Vagina (tissue), 2 donors: ENCODE results near the gene MACROD2. TPM values are rescaled to one million over a fixed set of nuclear protein-coding genes. Genes with fewer than 3 reads are reported as not detected.

ENCODE experiments used
- DNase-seq, 2 donors: peaks; one replicate each; pipeline ENCODE4 v3.0.0-alpha.2; 2017; ENCODE audit errors: extremely low spot score in 2 of 2
- H3K27ac ChIP-seq: fragments of 200-600 bp; sonication (generic); one replicate; pipeline ENCODE4 v1.5.1; 2019
- H3K27me3 ChIP-seq: fragments of 200-600 bp; sonication (generic); one replicate; pipeline ENCODE4 v1.5.1; 2019
- H3K36me3 ChIP-seq, 2 donors: fragments of 200-600 bp; sonication (generic); one replicate each; pipeline ENCODE4 v1.5.1; 2017 to 2019
- H3K4me1 ChIP-seq: fragments of 200-600 bp; sonication (generic); one replicate; pipeline ENCODE4 v1.5.1; 2019
- H3K4me3 ChIP-seq, 2 donors: fragments of 200-600 bp; sonication (generic); 1 replicate in 1 of 2; 2 replicates in 1 of 2; pipeline ENCODE4 v1.5.1; 2016 to 2019
- H3K9me3 ChIP-seq: fragments of 200-600 bp; sonication (generic); one replicate; pipeline ENCODE4 v1.5.1; 2019
- CTCF ChIP-seq, 3 experiments: fragments of 450-650 bp in 2 of 3; fragments of 200-600 bp in 1 of 3; sonication (generic) in 1 of 3; IDR thresholded peaks; one replicate each; pipeline ENCODE4 v1.5.1; 2017 to 2019; ENCODE audit warnings: antibody characterized with exemption in 3 of 3, mild to moderate bottlenecking in 2 of 3, moderate library complexity in 2 of 3
- POLR2A ChIP-seq, 2 donors: fragments of 450-650 bp; IDR thresholded peaks; one replicate each; pipeline ENCODE4 v1.6.1; 2017; ENCODE audit warnings: antibody characterized with exemption in 2 of 2, mild to moderate bottlenecking in 2 of 2, moderate library complexity in 2 of 2
- POLR2AphosphoS5 ChIP-seq, 2 donors: sonication (generic); formaldehyde crosslinking; IDR thresholded peaks; one replicate each; pipeline ENCODE4 v1.9.0; 2017; ENCODE audit warnings: antibody characterized with exemption in 2 of 2, mild to moderate bottlenecking in 2 of 2, low read depth in 1 of 2; ENCODE audit not compliant: insufficient read depth in 1 of 2
- intact Hi-C: fragments of 100-400 bp; cut with DNase I; formaldehyde crosslinking; loops from one replicate; pipeline ENCODE4 v1.15.1; 2023
- total RNA-seq: library from RNA; depleted of rRNA; stranded (reverse); fragments of >200 nt; gene quantifications from one replicate; pipeline ENCODE4 v1.2.3, GENCODE V29; 2016

MACROD2 gene
- total RNA-seq, 1 donor from 2014 or later: 12.5 TPM

- no peaks in the 10 kb centered on the region for H3K27me3 ChIP-seq
- H3K4me3 ChIP-seq: no peak overlapping the region
- no peak overlapping the region for H3K27ac ChIP-seq
- TF ChIP-seq CTCF (IDR thresholded peaks at IDR 0.05) (no peak), POLR2AphosphoS5 (IDR thresholded peaks at IDR 0.05; ENCODE audit: insufficient read depth in 1 of 2, low read depth in 1 of 2) (no peak), POLR2A (IDR thresholded peaks at IDR 0.05) (no peak)
- H3K4me1 ChIP-seq: no peaks in the 10 kb centered on the region
- intact Hi-C loops: no loop called here
- H3K36me3 ChIP-seq: no peaks in the 10 kb centered on the region
- no peaks in the 10 kb centered on the region for H3K9me3 ChIP-seq
- DNase-seq: no peak
Measured at GRCh38 chr20:14582855-14583254, 587.5 kb downstream of the MACROD2 start.

- H3K4me3 ChIP-seq: no peak overlapping the region
- no peak overlapping the region for H3K27ac ChIP-seq
- H3K36me3 ChIP-seq: no peaks in the 10 kb centered on the region
- no peaks in the 10 kb centered on the region for H3K27me3 ChIP-seq
- TF ChIP-seq POLR2AphosphoS5 (IDR thresholded peaks at IDR 0.05; ENCODE audit: insufficient read depth in 1 of 2, low read depth in 1 of 2) (no peak), CTCF (IDR thresholded peaks at IDR 0.05) (no peak), POLR2A (IDR thresholded peaks at IDR 0.05) (no peak)
- H3K4me1 ChIP-seq: no peaks in the 10 kb centered on the region
- H3K9me3 ChIP-seq: no peaks in the 10 kb centered on the region
- intact Hi-C loops: no loop called here
- DNase-seq: no peak
Measured at GRCh38 chr20:14583413-14583812, 588.1 kb downstream of the MACROD2 start.

- TF ChIP-seq CTCF (IDR thresholded peaks at IDR 0.05) (no peak), POLR2A (IDR thresholded peaks at IDR 0.05) (no peak), POLR2AphosphoS5 (IDR thresholded peaks at IDR 0.05; ENCODE audit: insufficient read depth in 1 of 2, low read depth in 1 of 2) (no peak)
Measured at GRCh38 chr20:14589383-14589782, 594.1 kb downstream of the MACROD2 start.

DNA sequence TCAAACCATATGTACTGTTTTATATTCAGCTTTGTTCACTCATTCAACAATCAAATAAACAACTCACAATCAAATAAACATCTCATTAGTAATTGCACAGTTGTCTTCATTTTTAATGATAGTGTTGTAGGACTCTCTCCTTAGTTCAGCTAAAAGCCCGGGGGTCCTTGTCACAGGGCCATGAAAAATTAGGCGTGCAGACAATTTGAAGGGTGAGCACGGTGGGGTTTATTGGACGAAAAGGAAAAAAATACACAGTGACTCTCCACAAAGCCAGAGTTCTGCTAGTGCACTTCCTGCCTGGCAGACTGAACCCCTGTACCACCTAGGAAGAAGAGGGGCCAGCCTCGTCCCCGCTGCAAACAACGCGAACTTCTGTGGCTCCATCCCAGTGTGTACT lies 599.7 kb downstream of the MACROD2 start:
- no peaks in the 10 kb centered on the region for H3K9me3 ChIP-seq
- H3K4me3 ChIP-seq: no peak overlapping the region
- DNase-seq: no peak
- TF ChIP-seq POLR2AphosphoS5 (IDR thresholded peaks at IDR 0.05; ENCODE audit: insufficient read depth in 1 of 2, low read depth in 1 of 2) (no peak), POLR2A (IDR thresholded peaks at IDR 0.05) (no peak)
- intact Hi-C loops: no loop called here
- no peaks in the 10 kb centered on the region for H3K36me3 ChIP-seq
- H3K27me3 ChIP-seq: no peaks in the 10 kb centered on the region
- H3K27ac ChIP-seq: no peak overlapping the region
- no peaks in the 10 kb centered on the region for H3K4me1 ChIP-seq

More at GRCh38 chr20:14589383-14589782, 594.1 kb downstream of the MACROD2 start:
- H3K36me3 ChIP-seq: no peaks in the 10 kb centered on the region
- DNase-seq: no peak
- H3K9me3 ChIP-seq: no peaks in the 10 kb centered on the region
- intact Hi-C loops: no loop called here
- no peaks in the 10 kb centered on the region for H3K27me3 ChIP-seq
- no peak overlapping the region for H3K4me3 ChIP-seq
- no peaks in the 10 kb centered on the region for H3K4me1 ChIP-seq
- H3K27ac ChIP-seq: no peak overlapping the region

- H3K27ac ChIP-seq: no peak overlapping the region
- TF ChIP-seq POLR2AphosphoS5 (IDR thresholded peaks at IDR 0.05; ENCODE audit: insufficient read depth in 1 of 2, low read depth in 1 of 2) (no peak), CTCF (IDR thresholded peaks at IDR 0.05) (no peak), POLR2A (IDR thresholded peaks at IDR 0.05) (no peak)
- no peaks in the 10 kb centered on the region for H3K4me1 ChIP-seq
- DNase-seq: no peak
- intact Hi-C loops: no loop called here
- no peak overlapping the region for H3K4me3 ChIP-seq
- no peaks in the 10 kb centered on the region for H3K36me3 ChIP-seq
- no peaks in the 10 kb centered on the region for H3K27me3 ChIP-seq
- H3K9me3 ChIP-seq: no peaks in the 10 kb centered on the region
Measured at GRCh38 chr20:14597206-14597715, 601.9 kb downstream of the MACROD2 start.
